GM18505 (cell line): ENCODE data around the gene KIRREL3.

Experiments used
- ATAC-seq: cut with Tn5 transposase; IDR thresholded peaks from one replicate; pipeline ENCODE4 v1.9.1; 2021; ENCODE audit not compliant: unreplicated experiment
- POLR2A ChIP-seq: IDR thresholded peaks from 4 replicates; pipeline ENCODE4 v1.6.1; 2011; ENCODE audit warnings: borderline replicate concordance; ENCODE audit not compliant: insufficient read depth, insufficient read length; ENCODE audit errors: extremely low read depth

Gene KIRREL3

DNA sequence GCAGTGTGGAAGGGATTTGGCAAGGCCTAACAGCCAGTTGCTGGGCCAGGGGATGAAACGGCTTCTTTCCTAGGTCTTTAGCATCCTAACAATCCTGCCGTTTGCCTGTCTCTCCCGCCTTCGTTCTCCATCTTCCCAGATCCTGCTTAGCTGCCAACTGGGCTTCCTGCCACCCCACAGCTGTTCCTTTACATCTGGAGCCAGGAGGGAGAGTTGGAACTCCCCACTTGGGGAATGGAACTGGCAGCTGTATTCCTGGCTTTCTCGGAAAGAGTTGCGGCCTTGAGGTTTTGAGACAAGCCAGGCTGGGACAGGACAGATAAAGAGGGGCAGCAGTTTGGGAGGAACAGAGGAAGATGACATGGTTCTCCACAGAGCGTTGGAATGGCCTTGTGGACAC is 585.4 kb downstream of the KIRREL3 start:
- ATAC-seq = no peak

DNA sequence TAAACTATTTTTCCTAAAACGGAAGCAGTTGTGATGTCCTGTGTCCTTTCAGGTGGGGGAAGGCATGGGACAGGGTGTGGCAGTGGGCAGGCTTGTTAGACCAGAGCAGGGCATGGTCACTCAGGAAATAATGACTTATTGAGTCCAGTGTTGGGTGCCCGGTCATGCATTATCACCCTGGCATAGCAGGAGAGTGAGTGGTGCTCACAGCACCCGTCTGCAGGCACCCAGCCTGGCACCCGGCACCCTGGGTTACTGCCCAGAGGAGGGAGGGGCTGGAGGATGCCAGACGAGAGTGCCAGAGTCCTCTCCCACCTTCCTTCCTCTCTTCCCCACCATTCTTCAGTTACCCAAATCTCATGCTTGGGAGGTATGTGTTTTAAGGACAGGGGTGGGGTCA is 586.0 kb downstream of the KIRREL3 start:
- TF ChIP-seq POLR2A = no peak
- no peak for ATAC-seq

More for the DNA sequence above, 585.4 kb downstream of the KIRREL3 start:
- TF ChIP-seq POLR2A = no peak

DNA sequence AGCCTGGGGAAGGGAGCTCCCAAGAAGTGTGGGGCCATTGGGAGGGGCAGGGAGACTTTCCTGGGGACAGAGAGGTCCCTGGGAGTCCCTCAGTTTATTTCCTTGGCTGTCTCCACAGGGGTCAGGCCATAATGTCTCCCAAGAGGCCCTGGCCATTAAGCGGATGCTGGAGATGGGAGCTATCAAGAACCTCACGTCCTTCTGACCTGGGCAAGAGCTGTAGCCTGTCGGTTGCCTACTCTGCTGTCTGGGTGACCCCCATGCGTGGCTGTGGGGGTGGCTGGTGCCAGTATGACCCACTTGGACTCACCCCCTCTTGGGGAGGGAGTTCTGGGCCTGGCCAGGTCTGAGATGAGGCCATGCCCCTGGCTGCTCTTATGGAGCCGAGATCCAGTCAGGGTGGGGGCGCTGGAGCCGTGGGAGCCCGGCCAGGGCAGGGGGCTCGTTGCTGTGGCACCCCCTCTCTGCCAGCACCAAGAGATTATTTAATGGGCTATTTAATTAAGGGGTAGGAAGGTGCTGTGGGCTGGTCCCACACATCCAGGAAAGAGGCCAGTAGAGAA is 586.6 kb downstream of the KIRREL3 start:
- no peak for TF ChIP-seq POLR2A
- no peak for ATAC-seq

DNA sequence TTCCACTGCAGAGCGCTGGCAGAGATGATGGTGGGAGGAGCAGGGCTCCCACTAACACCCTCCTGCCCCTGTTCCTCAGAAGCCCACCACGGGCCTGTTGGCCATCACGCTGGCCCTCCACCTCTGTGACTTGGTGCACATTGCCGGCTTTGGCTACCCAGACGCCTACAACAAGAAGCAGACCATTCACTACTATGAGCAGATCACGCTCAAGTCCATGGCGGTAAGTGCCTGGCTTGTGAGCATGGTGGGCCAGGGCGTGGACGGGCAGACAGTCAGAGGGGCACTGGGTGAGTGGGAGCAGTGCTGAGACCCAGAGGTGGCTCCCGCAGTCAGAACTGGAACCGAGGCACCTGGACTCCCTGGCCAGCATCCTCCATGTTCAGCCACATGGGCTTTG is 587.1 kb downstream of the KIRREL3 start:
- no peak for ATAC-seq
- TF ChIP-seq POLR2A = no peak

DNA sequence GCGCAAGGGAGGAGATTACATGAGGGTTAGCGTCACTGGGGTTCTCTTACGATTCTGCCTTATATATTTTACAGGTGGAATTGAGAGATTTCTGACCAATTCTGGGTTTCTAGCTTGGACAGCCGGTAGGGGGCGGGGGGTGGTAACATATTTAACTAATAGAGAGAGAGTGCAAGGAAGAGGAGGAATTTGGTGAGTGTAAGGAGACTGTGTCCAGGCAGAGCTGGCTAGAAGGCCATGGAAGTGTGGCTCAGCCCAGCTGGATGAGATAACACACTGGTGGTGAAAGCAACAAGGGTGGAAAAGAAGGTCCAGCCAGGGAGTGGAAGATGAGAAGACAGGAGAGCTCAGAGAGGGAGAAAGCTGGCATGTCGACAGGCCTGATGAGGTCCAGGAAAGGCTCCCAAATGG is 588.6 kb downstream of the KIRREL3 start:
- no peak for TF ChIP-seq POLR2A
- no peak for ATAC-seq

DNA sequence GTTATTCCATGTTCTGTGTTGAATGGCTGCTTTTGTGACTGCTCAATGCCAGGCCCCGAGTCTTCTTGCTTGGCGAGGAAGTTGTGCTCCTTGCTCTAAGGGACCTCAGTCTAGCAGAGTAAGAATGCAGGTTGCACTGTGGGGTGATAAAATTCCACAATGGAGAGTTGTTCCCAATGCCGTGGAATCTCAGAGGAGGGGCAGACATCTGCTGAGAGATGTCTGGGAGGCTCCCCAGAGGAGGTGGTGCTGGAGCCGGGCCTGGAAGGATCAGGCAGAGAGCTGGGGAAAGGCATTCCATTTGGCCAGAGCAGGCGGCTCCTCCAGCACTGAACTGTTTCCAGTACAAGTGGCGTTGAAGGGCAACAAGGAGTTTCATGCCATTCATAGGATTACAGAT is 589.9 kb downstream of the KIRREL3 start:
- ATAC-seq = no peak
- no peak for TF ChIP-seq POLR2A

DNA sequence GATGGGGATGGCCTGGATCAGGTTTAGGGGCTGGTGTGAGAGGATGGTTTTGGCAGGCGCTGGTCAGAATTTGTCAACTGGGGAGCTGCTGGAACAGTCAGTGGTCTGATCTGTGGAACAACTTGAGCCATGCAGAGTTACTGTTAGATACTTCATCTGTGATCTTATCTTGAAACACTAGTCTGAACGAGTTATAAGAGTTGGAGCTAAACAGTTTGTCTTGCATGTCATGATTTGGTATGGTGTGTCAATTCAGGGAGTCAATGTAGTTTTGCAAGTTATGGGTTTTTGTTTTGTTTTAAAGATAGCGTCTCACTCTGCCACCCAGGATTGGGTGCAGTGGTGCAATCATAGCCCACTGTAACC is 591.0 kb downstream of the KIRREL3 start:
- no peak for TF ChIP-seq POLR2A
- no peak for ATAC-seq

DNA sequence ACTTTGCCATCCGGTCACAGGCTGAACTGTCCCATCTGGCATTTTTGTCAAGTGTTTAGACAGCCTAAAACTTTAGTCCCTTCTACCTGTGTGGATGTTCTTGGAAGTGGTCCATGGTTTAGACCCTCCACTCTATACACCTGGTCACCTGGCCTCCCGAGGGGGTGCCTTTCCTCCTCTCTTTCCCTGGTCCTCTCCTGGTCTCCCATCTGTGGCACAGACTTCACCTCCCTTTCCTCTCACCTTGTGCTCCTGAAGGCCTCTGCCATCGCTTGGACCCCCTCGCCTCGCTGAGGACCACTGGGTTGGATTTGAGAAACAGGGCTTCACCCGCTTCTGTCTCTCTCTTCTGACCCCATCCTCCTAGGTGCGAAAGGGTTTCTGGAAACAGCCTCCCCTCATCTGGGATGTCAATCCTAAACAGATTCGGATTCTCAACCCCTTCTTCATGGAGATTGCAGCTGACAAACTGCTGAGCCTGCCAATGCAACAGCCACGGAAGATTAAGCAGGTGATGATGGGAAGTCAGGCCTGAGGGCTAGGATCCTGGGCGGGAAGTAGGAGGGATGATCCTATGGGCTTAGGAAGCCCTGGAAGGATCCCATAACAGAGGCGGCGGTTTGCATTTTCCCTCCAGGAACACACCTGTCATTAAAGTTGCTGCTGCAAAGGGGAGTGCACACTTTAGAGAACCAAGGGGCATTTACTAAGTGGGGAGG is 591.5 kb downstream of the KIRREL3 start:
- no peak for ATAC-seq
- no peak for TF ChIP-seq POLR2A

DNA sequence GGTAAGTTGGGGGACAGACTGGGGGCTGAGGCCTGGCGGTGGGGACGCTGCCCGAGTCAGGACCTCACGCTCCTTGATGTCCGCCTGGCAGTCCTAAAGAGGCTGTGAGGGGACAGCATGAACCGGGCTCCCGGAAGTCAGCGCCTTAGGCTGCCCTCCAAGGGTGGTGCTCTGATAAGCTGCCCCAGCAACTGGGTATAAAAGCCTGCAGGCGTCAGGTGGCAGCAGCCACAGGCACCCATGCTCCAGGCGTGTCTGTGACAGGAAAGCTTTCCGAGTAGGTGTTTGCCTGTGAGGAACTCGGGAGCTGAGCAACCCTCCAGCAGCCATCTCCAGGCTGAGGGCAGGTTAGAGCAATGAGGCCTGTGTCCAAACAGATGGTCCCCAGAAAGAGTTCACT is 592.1 kb downstream of the KIRREL3 start:
- ATAC-seq = no peak
- TF ChIP-seq POLR2A = no peak

DNA sequence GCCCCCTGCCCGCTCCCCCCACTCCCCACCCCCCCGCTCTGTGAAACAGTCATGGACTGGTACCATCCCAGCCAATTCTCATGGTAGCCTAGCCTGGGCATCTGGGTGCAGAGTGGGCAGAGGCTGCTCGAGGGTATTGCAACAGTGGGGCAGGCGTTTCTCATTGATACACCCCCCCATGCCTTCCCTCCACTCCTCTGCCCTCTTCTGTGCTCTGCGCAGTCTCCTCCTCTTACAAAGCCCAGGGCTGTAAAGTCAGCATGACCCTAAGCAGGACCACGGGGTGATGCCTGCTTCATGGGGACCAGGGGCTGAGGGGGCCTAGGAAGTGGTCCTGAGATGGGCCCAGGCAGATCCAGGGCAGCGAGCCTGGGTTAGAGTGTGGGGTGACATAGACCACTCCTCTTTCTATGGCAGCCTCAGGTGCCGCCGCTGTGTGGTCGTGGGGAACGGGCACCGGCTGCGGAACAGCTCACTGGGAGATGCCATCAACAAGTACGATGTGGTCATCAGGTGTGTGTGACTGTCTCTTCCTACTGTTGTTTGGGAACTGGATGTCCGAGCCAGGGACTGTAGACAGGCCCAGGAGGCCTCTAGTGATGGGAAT is 592.8 kb downstream of the KIRREL3 start:
- no peak for ATAC-seq
- TF ChIP-seq POLR2A = no peak

DNA sequence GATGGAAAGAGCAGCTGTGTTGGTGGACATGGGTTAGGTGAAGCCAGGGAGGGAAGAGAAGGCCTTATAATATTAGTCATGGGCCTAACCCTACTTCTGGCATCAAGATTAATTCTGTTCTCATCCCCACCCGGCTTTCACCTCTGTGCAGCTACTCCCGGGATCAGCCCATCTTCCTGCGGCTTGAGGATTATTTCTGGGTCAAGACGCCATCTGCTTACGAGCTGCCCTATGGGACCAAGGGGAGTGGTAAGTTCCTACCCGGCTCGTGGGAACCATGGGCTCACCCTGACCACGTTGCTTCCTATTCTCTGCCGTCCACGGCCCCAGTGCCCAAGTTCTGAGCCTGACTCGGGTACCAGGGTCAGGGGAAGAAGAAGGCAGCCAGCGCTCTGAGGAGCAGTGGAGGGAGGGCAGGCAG is 593.5 kb downstream of the KIRREL3 start:
- no peak for TF ChIP-seq POLR2A
- no peak for ATAC-seq

DNA sequence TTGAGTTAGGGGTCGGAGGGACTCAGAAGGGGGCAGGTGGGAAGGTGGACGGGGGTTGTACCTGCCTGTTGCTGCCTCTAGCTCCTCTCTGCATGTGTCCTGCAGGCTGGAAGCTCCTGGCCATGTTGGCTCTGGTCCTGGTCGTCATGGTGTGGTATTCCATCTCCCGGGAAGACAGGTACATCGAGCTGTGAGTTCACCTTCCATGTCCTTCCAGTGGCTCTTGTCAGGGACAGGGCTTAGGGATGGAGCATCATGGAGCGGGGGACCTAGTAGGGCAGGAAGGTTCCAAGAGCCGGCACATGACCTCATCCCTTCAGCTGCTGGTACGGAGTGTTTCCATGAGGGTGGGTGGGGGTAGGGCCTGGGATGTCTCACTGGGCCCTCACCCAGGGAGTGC is 594.2 kb downstream of the KIRREL3 start:
- ATAC-seq = no peak

DNA sequence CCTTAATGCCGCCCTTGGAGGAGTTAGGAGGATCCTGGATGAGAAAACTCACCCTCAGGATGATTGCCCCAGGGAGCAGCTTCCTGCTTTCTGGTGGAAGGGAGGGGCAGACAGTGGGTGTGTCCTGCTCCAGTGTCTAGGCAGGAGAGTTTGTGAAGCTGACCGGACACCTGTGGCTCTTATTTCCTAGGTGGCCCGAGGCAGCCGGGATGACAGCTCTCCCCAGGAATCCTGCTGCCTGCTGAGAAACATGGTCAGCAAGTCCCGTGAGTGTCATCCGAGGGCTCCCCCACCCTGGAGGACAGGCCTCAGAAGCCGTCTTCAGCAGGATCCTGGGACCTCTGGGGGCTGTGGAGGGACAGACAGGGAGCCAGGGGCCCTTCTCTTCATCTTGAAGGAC is 594.7 kb downstream of the KIRREL3 start:
- ATAC-seq = no peak
- no peak for TF ChIP-seq POLR2A

More for the DNA sequence above, 594.2 kb downstream of the KIRREL3 start:
- no peak for TF ChIP-seq POLR2A

DNA sequence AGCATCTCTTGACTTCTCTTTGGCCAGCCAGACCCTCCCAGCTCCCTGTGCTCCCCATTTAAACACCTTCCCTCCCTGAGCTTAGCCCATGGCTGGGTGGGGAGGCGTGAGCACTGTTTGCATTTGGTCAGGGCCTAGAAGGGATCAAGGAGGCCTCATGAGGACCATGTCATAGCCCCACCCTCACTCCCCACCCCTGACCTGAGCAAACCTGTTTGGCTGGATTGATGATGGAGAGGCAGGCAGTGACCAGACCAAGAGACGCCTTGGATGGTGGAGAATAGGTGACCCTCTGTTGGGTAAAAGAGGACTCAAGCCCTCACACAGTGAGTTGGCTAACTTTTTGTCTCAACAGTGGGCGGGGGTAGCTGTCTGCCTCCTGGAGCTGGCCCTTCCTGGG is 595.2 kb downstream of the KIRREL3 start:
- ATAC-seq = no peak
- TF ChIP-seq POLR2A = no peak
